ENCODE results near the gene LYL1.

DNA sequence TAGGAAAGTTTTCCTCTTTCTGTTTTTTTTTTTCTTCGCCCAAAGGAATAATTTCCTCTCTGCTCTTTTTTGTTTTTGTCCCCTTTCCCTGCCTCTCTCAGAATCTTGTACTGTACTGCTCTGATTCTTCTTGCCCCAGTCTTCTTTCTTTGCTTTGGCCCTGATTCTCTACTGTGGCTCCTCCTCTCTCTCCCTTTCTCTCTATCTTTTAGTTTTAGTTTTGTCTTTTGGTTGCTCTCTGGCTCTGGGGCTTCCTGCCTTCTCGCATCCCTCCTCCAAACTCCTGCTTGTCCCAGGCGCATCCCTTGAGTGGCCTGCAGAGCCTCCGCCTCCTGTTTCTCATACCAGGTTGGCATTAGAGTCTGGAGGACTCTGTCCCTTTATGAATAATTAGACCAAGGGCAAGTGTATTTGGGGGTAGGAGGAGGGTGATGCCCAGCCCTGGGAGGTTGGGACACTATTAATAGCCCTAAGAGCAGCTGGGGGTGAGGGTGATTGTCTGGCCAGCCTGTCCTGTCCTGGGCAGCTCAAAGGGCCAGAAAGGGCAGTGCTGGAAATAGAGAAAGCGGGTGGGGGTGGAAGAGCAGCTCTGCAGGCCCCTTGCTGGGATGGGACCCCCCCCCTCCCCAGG lies 39.1 kb downstream of the LYL1 start:
- TF ChIP-seq, protein P1, sequence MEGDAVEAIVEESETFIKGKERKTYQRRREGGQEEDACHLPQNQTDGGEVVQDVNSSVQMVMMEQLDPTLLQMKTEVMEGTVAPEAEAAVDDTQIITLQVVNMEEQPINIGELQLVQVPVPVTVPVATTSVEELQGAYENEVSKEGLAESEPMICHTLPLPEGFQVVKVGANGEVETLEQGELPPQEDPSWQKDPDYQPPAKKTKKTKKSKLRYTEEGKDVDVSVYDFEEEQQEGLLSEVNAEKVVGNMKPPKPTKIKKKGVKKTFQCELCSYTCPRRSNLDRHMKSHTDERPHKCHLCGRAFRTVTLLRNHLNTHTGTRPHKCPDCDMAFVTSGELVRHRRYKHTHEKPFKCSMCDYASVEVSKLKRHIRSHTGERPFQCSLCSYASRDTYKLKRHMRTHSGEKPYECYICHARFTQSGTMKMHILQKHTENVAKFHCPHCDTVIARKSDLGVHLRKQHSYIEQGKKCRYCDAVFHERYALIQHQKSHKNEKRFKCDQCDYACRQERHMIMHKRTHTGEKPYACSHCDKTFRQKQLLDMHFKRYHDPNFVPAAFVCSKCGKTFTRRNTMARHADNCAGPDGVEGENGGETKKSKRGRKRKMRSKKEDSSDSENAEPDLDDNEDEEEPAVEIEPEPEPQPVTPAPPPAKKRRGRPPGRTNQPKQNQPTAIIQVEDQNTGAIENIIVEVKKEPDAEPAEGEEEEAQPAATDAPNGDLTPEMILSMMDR (IDR thresholded peaks at IDR 0.05) = no peak
- no peak for TF ChIP-seq POLR2A (IDR thresholded peaks at IDR 0.05)

All from adrenal gland (tissue), 5 donors.